HG02798 (cell line): Measurements from ENCODE around the gene ZNF548.
A peak's percentile ranks its signal among the peaks of the same experiment; 100 is the strongest.

Source experiments
- ATAC-seq: cut with Tn5 transposase; IDR thresholded peaks from one replicate; pipeline ENCODE4 v1.9.1; 2021; ENCODE audit warnings: mild to moderate bottlenecking; ENCODE audit not compliant: unreplicated experiment, poor library complexity

ZNF548 gene

DNA sequence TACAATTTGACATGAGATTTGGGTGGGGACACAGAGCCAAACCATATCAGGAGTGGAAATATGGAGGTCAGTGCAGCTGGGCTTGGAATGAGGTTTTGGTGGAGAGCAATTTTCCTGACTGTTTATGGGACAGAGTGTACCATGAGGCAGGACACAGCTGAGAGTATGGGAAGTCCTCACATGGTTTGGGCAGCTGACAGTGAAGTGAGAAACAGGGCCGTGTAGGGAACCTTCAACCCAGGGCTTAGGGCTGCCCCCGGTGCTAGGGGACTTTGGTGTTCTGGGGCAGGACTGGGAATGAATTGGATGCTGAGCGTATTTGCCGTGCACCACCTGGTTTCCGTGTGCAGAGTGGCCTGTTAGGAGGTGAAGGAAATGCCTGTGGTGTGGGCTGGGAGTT is 6.1 kb downstream of the ZNF548 start:
- no peak for ATAC-seq

DNA sequence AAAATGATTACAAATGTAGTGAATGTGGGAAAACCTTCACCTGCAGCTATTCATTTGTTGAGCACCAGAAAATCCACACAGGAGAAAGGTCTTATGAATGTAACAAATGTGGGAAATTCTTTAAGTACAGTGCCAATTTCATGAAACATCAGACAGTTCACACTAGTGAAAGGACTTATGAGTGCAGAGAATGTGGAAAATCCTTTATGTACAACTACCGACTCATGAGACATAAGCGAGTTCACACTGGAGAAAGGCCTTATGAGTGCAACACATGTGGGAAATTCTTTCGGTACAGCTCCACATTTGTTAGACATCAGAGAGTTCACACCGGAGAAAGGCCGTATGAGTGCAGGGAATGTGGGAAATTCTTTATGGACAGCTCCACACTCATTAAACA is 9.2 kb downstream of the ZNF548 start:
- ATAC-seq, result no peak

DNA sequence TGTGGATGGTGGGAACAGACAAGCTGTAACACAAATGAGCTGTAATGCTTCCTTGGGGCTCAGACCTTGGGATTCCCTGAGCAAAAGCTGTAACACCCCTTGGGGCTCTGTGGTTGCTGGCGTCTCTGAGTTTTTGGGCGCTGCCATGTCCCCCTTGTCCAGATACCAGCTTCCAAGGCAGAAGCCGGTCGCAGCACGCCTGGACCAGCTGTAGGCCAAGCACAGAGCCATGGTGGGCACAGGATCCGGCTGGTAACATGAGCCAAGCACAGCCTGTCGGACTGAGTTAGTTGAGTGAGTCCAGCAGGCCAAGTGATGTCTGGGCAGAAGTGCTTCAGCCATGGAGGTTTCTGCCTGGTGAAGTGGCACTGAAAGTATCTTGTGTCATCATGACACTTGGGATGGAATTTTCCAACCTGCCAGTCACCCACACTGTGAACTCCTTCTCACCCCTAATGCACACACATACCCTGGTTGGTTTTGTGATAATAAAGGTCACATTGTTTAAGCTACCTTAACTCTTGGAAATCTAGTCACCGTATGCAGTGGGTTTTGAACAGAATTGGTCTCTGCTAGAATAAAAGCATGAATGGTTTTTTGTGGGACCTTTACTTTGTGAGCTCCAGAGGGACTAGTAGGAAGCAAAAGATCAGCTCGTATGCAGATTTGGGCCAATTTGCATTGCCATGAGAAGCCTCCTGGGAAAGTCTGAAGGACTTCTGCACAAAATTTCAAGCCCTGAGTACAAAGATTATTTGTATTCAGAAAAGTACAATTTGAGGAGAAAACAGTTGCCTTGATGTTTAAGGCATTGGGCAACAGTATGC is 14.3 kb downstream of the ZNF548 start:
- no peak for ATAC-seq

DNA sequence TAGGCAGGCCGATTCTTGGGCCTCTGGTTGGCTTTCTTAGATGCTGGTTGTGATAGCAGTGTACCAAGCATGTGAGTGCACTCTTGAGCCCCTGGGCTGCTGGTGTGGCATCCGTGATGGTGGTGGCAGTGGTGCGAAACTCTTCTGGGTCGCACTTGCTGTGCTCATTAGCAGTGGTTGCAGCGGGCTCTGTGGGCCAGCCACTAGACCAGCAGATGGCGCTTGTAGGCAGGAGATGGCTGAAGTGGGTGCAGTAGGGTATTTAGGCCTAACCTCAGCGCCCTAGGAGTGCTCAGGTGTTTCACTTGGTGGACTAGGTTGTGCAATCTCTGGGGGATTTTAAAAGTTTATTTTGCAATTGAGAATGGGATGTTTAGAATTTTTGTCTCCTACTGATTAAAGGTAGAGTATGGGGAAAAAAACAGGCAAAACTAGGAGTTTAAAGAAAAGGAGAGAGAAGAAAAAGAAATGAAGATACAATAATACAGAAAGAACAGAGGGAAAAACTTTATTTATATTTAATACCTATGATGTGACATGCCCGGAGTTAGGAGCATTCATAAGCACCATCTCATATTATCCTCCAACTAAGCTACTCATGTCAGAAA is 17.0 kb downstream of the ZNF548 start:
- peak; percentile 49 for ATAC-seq

DNA sequence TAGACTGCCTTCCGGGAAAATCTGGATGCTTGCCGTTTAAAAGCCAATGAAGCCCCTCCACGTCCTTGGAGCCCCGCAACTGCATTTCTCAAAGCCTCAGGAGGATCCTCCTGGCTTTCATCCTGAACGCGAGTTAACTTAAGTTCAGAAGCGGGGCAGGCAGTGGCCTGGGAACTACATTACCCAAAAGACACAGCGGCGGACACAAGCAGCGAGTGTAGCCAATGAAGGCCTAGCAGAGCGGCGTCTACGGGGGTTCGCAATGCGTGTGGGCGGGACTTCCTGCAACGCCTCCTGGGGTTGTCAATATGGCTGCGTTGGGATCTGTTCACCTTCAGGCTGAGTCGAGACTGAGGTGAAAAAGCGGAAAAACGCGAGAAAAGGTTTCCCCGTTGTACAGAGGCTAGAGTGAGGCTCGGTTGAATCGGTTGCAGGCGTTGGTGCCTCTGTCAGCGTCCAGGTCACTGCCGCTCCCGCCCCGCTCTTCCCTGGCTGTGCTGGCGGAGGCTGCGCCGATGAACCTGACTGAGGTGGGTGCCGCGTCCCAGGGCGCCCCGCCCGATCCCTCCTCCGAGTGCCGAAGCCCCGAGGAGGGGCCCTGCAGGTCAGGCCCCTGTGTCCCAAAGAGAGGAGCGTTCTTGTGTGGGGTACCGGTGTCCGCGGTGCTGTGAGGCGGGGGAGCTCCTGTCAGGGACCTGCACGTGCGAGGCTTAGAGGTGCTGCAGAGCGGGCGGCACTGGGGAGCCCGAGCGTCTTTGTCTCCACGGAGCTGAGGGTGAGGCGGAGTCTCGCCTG is 21.4 kb downstream of the ZNF548 start, which contains the start of gene ZNF17:
ZNF17 (plus strand) TSS at position 285 of the 795 bp plus-strand sequence. CDS start 2,455 bp downstream, outside the sequence.
- peak; percentile 98 for ATAC-seq

DNA sequence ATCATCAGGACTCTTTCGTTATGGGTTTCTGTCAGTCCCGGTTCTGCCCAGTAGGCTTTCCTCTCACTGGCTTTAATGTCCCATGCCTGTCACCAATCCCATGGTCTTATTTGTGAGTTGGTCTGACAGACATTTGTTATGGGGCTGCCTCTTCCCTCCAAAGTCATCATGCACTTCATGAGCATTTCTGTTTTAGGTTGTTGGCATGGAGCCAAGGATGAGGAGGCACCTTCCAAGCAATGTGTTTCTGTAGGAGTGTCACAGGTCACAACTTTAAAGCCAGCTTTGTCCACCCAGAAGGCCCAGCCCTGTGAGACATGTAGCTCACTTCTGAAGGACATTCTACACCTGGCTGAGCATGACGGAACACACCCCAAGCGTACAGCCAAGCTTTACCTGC is 29.8 kb downstream of the ZNF548 start:
- ATAC-seq, result no peak

DNA sequence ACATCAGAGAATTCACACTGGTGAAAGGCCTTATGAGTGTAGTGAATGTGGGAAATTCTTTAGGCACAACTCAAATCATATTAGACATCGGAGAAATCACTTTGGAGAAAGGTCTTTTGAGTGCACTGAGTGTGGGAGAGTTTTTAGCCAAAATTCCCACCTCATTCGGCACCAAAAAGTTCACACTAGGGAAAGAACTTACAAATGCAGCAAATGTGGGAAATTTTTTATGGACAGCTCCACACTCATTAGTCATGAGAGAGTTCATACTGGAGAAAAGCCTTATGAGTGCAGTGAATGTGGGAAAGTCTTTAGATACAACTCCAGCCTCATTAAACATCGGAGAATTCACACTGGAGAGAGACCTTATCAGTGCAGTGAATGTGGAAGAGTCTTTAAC is 31.4 kb downstream of the ZNF548 start:
- ATAC-seq, result no peak

DNA sequence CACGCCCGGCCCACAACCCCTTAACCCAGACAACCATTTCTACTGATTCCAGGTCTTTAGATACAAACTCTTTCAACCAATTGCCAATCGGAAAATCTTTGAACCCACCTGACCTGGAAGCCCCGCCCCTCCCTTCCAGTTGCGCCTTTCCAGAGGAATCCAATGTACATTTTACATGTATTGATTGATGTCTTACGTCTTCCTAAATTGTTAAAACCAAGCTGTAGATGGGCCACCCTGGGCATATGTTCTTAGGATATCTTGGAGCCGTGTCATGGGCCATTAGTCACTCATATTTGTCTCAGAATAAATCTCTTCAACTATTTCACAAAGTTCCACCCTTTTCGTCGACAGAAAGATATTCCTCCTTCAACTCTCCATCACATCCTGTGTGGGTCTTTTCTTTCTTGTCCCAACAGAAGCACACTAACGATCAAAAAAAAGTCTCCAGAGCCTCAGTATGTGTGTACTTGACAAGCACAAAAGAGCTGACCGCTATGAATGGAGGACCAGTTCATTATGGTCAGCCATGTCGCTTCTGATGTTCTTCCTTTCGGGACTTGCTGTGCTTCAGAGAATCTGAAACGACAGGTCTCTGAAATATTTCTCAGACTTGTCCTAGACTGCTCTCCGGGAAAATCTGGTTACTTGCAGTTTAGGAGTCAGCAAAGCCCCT is 44.9 kb downstream of the ZNF548 start:
- ATAC-seq, result peak; percentile 11

DNA sequence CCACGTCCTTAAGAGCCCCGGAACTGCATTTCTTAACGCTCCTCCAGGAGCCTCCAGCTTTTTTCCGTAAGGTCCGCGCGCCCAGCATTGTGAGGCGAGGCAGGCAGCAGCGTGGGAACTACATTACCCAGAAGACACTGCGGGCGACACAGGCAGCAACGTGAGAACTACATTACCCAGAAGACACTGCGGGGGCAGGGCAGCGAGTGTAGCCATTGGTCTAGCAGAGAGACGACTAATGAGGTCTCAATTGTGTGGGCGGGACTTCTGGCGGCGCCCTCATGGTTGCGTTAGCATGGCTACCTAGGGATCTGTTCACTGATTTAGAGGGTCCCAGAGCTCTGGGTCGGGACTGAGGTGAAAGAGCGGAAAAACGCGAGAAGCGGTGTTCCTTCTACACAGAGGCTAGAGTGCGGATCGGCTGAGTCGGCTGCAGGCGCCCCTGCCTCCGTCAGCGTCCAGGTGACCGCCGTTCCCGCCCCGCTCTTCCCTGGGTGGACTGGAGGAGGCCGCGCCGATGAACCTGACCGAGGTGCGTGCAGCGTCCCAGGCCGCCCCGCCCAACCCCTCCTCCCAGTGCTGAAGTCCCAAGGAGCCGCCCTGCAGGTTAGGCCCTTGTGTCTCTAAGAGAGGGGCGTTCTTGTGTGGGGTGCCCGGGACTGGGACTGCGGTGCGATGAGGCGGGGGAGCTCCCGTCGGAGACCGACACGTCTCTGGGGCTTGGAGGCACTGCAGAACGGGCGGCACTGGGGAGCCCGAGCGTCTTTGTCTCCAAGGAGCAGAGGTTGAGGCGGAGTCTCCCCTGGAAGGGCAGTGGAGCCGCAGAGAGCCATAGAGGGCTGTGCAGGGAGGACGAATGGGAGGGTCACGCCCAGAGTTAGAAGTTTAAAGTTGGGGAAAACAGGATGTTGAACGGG is 45.7 kb downstream of the ZNF548 start, which contains the start of gene ZNF749:
ZNF749 (plus strand) TSS at position 264 of the 917 bp plus-strand sequence; CDS start at position 518, 254 bp downstream.
- ATAC-seq, result peak; percentile 97

DNA sequence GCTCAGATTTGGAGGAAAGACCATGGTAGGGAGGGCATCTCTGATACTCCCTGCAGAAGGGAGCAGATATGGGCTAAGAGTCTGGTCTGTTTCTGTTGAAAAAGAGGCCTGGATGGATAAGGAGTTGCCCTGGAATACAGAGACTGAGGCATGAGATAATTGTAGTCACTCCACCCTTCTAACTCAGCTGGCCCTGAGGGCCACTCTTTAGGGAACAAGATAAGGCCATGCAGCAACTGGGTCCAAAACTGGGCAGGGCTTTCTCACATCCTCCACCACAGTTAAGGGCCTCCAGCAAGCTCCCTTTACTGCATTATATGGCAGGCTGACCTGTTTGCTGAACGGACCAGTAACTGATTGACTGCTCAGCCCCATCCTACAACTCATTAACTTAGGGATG is 46.8 kb downstream of the ZNF548 start:
- no peak for ATAC-seq

DNA sequence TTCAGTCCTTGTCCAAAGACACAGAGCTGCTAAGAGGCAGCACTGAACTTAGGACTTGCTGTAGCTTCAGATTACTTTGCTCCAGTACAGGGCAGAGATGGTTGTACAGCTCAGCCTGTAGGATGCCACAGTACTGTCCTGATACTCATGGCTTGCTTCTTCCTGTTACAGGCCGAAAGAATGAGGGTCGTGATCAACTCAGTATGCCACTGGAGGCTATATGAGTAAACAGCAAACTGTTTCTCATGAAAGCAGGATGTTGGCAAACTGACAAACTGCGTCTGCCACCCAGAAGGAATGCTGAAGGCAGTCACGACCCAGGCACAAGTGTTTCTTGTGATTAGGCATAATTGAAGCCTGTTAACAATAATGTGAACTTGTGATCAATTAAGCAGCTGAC is 48.3 kb downstream of the ZNF548 start:
- ATAC-seq, result no peak

DNA sequence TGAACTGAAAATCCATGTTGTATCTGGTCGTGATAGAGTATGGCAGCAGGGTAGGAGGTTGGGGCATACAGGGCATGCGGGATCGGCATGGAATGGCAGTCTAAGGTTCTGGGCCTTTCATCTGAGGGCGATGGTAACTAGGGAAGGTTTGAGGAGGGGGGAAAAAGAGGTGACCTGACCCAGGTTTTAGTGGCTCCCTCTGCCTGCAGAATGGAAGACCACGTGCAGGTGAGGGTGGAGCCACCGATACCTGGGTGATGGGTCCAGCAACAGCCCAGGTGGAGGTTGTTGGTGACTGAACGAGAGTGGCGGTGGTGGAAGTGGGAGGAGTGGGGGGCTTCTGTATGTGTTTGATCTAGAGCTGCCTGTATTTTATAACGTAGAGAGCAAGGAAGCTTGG is 49.3 kb downstream of the ZNF548 start:
- ATAC-seq, result no peak

DNA sequence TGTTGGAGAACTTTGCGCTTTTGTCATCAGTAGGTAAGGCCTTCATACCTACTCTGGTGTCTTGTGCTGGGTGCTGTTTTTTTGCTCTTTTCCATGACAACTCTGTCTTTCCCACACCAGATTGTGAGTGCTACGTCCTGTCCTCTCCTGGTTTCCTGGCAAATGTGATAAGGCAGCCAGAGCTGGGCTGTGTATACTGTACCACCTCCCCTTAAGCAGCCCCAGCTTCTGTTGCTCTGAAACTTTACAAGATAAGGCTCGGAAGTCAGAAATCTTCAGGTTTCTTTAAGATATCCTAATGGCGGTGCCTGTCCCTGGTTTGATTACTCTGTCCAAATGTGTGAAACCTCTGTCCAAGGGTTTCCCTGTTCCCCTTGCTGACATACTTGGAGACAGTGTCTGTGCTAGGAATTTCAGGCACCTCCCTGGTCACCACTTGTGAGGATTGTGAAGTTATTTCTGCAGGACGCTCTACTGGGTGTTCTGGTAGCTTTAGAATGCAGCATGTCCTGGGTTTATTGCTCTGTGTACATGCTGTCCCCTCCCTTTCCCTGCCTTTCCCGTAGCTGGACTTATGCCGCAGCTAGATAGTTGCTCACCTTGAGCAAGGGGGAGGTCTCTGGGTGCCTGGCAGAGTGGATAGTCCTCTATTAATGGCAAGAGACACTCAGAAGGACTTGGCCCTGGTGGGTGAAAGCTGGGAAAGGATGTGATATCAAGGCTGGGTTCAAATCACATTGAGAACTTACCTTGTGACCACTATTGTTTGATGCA is 52.5 kb downstream of the ZNF548 start:
- no peak for ATAC-seq

DNA sequence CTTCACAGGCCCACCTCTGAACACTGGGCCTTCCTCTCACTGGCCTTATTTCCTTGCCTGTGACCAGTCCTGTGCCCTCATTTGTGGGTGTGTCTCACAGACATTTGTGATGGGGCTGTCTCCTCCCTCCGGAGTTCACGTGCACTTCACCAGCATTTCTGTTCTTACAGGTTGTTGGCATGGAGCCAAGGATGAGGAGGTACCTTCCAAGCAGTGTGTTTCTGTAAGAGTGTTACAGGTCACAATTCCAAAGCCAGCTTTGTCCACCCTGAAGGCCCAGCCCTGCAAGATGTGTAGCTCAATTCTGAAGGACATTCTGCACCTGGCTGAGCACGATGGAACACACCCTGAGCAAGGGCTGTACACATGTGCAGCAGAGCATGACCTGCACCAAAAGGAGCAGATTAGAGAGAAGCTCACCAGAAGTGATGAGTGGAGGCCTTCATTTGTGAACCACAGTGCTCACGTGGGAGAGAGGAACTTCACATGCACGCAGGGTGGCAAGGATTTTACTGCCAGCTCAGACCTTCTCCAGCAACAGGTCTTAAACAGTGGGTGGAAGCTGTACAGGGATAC is 53.6 kb downstream of the ZNF548 start:
- ATAC-seq, result no peak

DNA sequence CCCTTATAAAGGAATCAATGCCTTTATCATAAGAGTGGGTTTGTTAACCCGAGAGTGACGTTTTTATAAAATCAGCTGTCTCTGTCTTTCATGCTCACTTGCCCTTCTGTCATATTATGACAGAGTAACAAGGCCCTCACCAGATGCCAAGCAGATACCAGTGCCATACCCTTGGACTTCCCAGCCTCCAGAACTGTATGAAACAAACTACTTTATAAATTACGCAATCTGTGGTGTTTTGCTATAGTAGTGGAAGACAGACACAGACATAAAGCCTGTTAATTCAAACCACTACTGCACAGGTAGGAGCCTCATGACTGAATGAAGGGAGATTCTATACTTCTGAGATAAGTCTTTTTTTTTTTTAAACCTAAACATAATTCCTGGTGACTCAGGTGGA is 62.7 kb downstream of the ZNF548 start:
- ATAC-seq, result no peak
